Activated CD4-positive, alpha-beta T cell treated with anti-CD3 and anti-CD28 coated beads, Interleukin-2, amount 50 U/mL, for 48 hours (primary cell): ENCODE results near the gene MARK2.
A peak's percentile ranks its signal among the peaks of the same experiment; 100 is the strongest.

Experiments used
- DNase-seq, 2 experiments: peaks; one replicate each; pipeline ENCODE4 v3.0.0-alpha.2; 2020

Gene MARK2

GRCh38 chr11:63831326-63831725 lies 7.6 kb upstream of the MARK2 start:
- no peak for DNase-seq

GRCh38 chr11:63832336-63832735 lies 6.6 kb upstream of the MARK2 start:
- DNase-seq, result no peak

DNA sequence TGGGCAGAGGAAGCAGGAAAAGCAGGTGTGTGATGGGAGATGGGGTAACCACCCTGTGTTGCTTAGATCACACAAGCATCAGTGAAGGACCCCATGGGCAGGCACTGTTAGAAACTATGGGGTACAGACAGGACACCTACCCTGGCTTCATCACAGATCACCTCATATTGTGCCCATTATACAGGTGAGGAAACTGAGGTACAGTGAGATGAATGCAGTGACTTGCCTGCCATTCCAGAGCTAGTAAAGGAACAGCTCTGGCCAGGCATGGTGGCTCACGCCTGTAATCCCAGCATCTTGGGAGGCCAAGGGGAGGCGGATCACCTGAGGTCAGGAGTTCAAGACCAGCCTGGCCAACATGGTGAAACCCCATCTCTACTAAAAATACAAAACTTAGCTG lies 5.9 kb upstream of the MARK2 start:
- DNase-seq, result no peak

- no peak for DNase-seq
Observed at GRCh38 chr11:63834535-63835157, 4.3 kb upstream of the MARK2 start.

DNA sequence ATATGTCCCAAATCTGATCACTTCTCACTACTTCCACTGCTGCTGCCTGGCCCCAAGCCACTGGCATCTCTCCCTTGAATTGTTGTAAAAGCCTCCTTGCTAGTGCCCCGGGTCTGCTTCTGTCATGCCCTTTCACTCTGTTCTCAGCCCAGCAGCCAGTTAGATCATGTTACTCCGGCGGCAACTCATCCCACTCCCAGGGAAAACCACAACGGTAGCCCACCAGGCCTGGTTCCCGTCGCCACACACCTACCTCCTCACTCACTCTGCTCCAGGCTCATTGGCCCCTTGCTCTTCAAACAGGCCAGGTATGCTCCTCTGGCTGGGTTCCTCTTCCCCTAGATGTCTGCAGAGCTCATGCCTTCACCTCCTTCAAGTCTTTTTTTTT lies 3.8 kb upstream of the MARK2 start:
- no peak for DNase-seq

- DNase-seq, result peak; percentile 76 to 81
Observed at GRCh38 chr11:63837027-63837688, 1.8 kb upstream of the MARK2 start.

DNA sequence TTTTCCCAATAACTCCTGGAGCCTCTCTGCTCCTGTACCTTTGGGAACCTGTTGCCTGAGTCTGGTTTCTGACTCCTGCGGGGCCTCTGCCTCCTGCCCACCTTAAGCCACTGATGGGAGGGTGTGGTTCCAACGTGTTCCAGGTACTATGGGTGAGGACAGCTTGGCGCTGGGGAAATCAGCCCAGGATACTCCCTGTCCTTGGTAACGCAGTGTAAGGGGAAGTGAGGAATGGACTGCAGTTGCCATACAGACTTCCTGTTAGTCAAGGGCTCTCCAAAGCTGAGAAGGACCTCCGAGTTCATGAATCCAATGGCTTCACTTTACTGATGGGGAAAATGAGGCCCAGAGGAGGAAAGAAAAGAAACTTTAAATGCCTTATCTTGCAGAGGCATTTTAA lies 1.2 kb upstream of the MARK2 start:
- no peak for DNase-seq

- peak in 1 of 2 experiments; percentile 14 for DNase-seq
Observed at GRCh38 chr11:63838150-63838677, 696 bp upstream of the MARK2 start.

DNA sequence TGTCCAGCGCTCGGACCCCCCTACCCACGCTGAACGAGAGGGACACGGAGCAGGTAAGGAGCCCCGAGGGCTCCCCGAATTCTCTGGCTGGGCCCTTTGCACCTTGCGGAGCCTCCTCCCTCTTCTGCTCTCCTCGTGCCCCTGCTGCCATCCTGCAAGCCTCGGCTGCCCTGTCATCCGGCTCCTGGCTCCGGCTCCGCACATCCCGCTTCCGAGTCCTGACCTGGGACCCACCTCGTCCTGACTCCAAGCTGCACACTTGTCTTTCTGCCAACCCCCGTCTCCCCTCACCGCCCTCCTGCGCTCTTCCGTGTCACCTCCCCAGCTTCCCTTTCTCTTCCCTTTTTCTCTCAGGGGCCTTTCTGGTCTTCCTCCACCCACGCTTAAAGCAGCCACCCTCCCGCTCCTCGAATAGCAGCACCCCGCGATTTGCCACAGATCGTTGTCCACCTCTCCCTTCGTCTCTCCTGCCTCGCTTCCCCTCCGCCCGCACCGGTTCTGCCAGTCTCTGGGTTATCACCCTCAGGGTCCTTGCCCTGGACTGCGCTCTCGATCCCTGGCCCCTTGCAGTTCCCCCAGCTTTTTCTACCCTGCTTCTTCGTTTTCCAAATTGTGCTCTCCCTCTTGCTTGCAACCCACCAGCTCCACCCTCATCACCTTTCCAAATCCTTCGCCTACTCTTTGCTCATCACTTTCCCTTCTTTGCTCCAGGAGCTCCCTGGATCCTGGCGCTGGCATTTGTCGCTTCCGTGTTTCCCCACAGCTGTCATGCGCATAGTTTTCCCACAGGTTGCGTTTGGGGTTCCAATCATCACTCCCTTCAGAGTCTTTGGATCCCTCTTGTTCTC lies 822 bp downstream of the MARK2 start:
- peak; percentile 37 to 43 for DNase-seq

DNA sequence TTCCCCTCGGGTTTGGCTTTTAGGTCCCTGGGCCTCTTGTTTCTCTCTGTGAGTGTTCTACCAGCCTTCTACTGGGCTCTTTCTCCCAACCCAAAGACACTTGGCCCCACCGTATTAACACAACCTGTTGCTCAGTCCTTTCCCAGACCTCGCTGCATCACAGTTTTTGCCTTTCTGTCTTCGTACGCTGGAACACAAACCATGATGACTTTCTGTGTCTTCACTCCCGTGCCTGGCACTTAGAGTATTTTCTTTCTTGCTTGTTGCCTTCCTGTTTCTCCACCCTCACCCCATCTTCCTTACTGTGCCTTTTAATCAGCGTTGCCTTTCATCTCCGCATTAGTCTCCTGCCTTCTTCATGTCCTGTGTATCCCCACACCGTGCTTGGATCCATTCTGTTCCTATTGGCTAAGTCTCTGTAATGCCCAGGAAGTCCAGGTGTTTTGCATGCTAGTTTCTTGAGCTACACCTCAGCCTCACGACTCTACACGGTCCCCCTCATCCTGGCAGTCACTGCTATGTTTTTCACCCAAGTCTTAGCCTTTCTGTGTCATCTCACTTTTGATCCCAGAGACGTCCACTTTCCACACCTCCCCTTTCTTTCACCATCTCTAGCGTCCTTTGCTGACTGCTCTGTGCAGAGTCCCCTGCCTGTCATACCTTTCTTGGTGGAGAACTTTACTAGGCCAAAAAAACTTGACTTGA lies 1.6 kb downstream of the MARK2 start:
- no peak for DNase-seq

- no peak for DNase-seq
Observed at GRCh38 chr11:63841554-63841953, 2.6 kb downstream of the MARK2 start.

DNA sequence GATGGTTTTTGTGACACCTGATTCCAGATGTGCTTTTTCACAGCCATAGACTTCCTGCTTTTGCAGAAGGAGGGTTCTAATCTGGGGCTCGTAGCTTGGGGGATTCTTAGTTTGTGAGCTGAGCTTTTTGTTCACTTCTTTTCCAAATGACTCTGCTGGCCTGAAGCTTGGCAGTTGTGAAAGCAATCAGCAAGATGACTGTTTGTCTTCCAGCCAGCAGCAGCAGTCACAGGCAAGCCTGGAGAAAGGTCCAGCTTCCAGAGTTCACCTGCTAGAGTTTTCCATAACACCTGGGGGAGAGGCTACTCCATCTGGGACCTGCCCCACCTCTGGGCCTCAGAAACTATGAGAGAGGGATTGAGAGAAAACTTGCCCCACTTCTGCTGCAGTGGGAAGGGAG lies 4.1 kb downstream of the MARK2 start:
- no peak for DNase-seq

DNA sequence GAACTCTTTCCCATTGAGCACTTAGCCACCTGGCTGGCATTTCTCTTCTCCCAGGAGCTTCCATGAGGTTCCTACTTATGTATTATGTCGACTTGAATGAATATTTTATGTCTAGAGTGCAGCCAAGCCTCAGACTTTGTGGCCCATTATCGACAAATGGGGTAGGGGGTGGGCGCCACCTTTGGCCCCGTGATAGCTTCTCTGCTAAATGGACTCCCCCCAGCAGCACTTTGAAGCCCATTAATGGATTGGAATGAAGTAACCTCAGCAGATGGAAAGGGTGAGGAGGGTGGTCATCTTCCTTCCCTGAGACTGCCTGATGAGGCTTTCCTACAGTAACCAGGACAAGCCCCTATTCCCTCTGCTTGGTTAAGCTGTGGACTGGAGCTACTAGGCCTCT lies 5.9 kb downstream of the MARK2 start:
- DNase-seq, result no peak

DNA sequence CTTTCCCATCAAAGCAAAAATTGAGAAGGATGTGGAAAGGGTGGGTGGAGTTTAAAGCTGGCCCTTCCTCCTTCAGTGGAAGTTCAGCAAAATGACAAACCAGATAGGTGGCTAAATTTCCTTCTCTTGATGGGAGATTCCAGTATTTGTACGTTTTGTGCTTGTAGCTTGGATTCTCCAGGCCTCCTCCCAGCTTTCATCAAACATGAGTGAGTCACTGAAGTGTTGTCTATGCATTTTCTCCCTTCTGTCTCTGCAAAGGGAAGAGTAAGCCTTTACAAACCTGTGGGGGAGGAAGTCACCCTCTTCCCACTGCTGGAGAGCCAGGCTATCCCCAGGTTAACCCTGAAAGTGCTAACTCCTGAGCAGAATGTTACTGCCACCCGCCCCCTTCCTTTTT lies 6.4 kb downstream of the MARK2 start:
- no peak for DNase-seq

DNA sequence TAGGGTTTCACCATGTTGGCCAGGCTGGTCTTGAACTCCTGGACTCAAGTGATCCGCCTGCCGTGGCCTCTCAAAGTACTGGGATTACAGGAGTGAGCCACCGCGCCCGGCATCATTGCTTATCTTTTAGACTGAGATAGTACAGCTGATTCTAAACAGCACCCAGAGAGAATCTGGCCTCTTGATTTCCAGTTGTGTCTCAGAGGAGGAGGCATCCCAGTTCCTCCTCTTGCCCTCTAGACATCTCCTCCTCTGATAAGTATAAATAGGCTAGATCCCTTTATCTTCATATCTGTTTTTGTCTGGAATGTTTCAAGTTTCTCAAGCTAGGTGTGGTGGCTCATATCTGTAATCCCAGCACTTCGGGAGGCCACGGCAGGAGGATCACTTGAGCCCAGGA lies 7.0 kb downstream of the MARK2 start:
- no peak for DNase-seq

DNA sequence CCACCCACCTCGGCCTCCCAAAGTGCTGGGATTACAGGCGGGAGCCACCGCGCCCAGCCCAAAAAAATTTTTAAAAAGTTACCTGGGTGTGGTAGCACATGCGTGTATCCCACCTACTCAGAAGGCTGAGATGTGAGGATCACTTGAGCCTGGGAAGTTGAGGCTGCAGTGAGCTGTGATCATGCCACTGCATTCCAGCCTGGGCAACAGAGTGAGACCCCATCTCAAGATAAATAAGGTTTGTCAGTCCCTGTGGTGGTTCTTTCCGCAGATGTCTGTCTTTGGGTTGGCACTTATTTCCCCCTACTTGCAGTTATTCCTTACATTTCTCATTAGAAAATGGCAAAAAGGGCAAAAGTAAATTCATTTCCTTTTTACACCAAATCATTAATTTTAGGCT lies 8.0 kb downstream of the MARK2 start:
- DNase-seq, result no peak

DNA sequence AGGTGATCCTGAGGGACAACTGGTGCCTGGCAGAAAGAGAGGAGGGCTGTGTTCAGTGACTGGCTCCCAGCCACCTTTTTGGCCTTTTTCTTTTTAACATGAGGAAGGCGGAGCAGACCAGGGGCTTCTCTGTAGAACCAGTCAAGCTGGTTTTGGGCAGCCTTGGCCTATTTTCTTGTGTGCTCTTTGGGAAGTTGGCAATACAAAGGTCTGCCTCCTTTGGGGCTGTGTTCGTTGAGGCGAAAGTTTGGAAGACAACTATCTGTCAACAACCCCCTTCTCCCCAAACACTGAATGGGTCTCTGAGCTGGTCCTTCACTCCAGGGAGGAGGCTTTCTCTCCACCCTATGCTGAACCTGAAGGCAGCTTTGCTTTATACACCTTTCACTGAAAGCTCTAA lies 8.5 kb downstream of the MARK2 start:
- DNase-seq, result no peak

DNA sequence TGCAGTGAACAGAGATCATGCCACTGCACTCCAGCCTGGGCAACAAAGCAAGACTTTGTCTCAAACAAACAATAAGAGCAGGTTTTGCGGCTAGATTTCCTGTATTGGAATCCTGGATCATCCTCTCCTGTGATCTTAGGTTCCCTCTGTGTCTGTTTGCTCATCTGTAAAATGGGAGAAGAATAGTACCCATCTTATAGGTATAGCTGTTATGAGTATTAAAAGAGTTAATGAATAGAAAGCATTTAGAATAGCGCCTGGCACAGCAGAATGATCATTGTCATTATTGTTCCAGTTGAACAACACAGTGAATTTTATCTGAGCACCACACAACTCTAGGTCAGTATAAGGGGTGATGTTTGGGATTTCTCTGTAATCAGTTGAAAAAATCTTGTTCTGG lies 10.8 kb downstream of the MARK2 start:
- DNase-seq, result no peak

GRCh38 chr11:63850920-63851319 lies 12.0 kb downstream of the MARK2 start:
- no peak for DNase-seq

DNA sequence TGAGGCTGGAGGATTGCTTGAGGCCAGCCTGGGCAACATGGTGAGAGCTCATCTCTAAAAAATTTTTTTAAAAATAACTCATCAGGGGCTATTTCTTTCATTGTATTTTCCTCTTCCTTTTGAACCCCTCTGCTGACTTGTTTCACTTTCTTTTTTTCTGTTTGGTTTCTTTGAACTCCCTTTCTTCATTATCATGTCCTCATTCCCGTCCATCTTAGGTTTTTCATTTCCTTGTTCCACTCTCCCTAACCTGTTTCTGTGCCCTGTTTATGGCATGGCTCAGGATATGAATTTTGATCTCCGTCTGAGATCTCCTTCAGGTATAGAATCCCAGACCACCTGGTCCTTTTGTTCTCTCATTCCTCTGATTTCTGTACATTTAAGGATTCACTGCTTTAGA lies 12.5 kb downstream of the MARK2 start:
- no peak for DNase-seq

- DNase-seq, result no peak
Observed at GRCh38 chr11:63853476-63853875, 14.6 kb downstream of the MARK2 start.

GRCh38 chr11:63854696-63855095 lies 15.8 kb downstream of the MARK2 start:
- no peak for DNase-seq

DNA sequence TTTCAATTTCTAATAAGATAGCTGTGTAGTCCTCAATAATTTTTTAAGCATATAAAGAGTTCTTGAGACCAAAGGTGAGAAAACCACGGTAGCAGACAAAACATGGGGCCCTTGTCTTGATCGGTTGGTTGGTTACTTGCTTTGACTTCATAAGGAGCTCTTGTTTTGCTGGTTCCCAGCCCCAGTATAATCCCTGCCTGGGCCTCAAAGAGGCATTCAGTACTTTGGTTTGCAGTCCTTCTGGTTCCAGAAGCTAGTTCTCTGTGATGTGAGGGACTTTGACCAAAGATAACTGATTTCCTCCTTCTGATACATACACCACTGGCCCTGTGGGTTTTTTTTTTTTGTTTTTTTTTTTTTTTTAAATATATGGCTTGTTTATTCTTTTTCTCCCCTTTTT lies 17.1 kb downstream of the MARK2 start:
- no peak for DNase-seq
